ENCODE measurements around the gene MACO1.
"Not testable (repeated sequence)": the region's sequence is repeated elsewhere in the genome, so short reads cannot be mapped to it uniquely, and the experiment has no call there.

- not testable (repeated sequence) for TF ChIP-seq EZH2 (IDR thresholded peaks at IDR 0.05); POLR2AphosphoS5 (IDR thresholded peaks at IDR 0.05; ENCODE audit: borderline replicate concordance, low read depth, low read length)
These were observed 48.2 kb upstream of the MACO1 start for GRCh38 chr1:25382543-25382942.

Measured in SK-N-MC (cell line).